Kasumi-1 (cell line): ENCODE results near the gene IL19.
"Not testable (repeated sequence)": the region's sequence is repeated elsewhere in the genome, so short reads cannot be mapped to it uniquely, and the experiment has no call there.

Source experiments
- DNase-seq, 2 experiments: peaks; one replicate each; lab custom pipeline; 2025; lab: John Stamatoyannopoulos, UW

The IL19 gene

GRCh38 chr1:206776229-206776628, 5.7 kb downstream of the IL19 start:
- DNase-seq, result no peak

DNA sequence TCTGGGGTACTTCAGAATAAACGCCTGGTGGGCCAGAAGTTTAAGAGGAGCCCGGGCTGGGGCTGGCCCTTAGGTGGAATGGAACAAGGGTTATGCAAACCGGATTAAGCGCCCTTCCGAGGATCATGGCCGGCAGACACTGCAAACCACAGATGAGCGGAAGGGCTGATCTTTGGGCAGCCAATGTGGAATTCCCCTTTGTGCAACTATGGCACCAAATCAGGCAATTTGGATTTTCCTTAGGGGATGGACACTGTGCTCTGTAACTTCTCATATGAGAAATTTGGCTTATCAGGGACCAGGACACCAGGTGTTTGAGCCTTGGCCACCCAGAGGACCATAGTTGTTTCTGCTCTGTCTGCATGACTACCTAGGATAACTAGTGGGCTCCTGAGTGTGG, 7.5 kb downstream of the IL19 start:
- no peak for DNase-seq

DNA sequence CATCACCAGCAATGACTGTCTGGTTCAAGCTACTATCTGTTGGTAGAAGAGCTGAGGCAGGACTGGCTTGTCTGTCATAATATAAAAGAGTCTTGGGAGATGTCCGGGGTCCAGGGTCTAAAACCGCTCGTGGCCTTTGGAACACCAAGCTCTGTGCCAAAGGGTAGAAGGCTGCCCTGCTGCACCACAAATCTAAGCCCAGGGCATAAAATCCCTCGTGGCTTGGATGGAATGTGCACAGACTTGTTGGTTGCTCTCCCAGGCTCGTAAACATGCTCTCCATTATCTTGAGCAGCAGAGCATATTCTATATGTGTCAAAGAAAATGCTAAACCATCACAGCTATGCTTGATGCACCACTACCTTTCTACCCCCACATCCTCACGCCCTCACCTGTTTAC, 8.3 kb downstream of the IL19 start:
- DNase-seq, result not testable (repeated sequence)

- DNase-seq, result peak; percentile 1 to 13
Measured at GRCh38 chr1:206779638-206780037, 9.1 kb downstream of the IL19 start.

DNA sequence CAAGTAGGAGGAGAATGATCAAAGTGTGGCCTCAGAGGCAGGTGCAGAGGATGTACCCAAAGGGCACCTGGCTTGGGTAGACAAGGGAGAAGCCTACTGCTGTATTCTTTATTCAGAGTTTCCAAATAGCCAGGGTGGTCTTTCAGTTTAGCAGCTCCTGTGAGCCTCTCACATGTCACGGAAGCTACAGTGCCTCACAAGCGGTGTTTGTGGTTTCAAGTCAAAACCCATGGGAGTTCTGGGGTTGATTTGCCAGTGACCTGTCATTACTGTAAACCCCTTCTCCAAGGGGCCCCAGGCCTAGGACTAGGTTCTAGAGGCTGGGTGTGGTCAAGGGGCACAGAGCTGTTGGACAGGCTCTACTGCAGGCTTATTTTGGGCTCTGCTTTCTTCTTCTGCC, 11.9 kb downstream of the IL19 start:
- DNase-seq, result no peak

- no peak for DNase-seq
Measured at GRCh38 chr1:206783506-206783905, 12.9 kb downstream of the IL19 start.

- DNase-seq, result no peak
Measured at GRCh38 chr1:206784471-206784903, 13.9 kb downstream of the IL19 start.

DNA sequence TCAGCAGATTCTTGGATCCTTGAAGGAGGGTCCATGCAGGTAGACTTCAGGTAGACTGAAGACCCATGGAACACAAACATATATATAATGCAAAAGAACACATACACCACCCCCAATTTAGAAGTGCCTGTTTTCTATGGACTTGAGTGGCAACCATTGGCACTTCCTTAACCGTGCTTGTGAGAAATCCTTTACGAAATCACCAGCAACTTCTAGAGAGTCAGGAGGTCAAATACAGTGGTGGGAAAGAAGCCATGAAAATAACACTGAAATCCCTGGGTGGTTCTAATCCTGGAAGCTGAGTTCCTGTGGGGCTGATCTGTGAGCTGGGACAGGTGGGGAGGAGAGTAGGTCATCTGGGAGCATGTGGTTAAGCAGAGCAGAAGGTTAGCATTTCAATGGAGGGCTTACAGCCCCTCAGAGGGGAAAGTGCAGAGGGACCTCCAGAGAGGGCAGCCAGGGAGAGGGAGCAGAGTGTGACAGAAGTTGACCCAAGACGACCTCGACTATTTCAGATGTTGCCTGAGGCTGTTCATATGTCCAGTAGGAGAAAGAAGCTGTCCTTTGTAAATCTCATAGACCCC, 14.7 kb downstream of the IL19 start:
- DNase-seq, result no peak

DNA sequence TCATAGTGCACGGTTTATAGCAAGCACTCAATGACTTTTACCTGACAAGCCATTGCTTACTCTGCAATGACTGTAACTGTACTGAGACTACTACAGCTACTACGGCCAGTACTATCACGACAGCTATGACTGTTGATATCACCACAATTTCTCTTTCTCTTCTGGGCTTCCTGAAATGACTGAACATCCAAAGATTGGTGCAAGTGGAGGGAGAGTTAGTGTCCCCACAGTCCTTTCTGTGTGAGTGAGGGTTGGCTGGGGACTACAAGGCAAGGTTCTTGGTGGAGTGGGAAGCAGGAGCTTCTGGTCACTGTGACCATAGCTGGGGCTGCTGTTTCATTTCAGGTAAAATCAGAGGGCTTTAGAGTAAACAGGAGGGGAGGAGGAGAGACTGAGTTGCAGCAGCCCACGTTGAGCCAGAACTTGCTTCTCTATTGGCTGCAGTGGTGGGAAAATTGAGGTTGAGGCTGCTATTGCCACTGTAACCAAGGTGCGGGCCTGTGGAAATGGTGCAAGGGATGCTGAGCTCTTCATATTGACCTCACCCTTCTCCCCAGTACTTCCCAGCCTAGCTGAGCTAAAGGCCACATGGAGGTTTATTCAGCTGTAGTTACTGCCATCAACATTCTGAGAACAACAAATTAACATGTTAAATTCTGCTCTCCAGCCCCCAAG, 15.8 kb downstream of the IL19 start:
- DNase-seq, result no peak

- DNase-seq, result no peak
Measured at GRCh38 chr1:206787891-206788290, 17.3 kb downstream of the IL19 start.

DNA sequence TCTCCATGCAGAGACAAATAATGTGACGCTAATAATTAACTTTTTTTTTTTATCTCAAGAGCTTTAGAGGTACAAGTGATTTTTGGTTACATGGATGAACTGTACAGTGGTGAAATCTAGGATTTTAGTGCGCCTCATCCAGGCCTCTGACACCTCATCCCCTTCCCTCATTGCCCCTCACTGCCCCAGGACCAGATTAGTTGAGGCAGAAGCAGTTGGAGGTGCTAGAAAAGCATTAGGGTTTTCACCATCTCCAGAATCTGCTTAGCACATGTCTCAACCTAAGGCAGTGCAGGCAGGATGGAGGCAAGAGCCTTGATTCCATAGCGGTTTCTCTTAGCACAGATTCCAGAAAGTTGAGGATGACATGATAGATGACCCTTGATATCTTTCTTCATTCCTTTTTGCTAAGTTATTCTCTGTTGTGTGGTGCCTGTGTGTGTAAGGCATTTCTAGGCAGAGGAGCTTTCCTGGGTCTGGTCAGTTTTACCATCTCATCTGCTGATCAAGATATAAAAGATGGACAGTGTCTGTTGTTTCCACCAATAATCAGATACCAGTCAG, 18.0 kb downstream of the IL19 start:
- no peak for DNase-seq

DNA sequence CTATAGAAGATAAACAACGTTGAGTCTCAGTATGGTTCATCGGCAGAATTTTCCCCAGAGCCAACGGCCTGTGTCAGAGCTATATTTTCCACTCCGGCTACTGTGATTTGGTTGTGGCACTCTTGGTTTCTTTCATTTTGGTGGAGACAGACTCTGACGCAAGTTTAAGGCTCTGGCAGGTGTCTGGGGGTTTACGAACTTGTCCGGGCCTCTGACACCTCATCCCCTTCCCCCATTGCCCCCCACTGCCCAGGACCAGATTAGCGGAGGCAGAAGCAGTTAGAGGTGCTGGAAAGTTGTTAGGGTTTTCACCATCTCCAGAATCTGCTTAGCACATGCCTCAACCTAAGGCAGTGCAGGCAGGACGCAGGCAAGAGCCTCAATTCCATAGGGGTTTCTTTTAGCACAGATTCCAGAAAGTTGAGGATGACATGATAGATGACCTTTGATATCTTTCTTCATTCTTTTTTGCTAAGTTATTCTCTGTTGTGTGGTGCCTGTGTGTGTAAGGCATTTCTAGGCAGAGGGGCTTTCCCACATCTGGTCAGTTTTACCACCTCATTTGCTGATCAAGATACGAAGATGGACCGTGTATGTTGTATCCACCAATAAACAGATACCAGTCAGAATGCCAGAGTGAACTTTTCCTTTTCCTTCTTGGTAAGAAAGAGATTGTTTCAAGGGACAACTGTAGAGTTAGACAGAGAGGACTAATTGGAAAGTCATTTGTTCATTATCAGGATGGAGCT, 20.1 kb downstream of the IL19 start:
- no peak for DNase-seq

DNA sequence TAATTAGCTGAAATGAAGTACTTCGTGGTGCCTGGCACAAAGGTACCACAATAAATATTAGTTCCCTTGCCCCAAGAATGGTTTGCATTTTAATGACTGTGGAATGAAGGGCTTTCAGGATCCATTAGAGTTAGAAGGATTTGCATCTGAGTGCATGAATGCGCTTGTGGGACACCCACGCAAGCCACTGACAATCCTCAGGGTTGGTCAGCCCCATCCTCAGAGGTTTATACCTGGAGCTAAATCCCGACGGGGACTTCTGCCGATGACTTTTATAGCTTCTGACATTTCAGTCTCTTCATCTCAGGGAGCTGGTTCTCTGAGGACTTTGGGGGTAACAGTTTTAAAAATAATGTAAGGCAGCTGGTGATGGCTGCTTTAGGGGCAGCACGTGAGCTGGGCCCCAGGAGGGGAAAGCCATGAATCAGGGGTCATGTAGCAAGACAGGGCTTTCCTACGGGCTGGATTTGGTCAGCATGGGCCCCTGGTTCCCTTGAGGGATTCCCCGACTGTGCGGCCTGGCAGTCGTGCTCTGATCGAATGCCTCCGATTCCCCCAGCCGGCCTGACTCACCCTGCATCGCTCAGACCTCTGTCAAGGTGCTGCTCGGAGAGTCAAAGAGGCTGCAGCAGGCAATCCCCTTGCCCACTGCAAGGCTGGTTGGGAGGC, 22.5 kb downstream of the IL19 start:
- no peak for DNase-seq

- no peak for DNase-seq
Measured at GRCh38 chr1:206793620-206794019, 23.0 kb downstream of the IL19 start.

DNA sequence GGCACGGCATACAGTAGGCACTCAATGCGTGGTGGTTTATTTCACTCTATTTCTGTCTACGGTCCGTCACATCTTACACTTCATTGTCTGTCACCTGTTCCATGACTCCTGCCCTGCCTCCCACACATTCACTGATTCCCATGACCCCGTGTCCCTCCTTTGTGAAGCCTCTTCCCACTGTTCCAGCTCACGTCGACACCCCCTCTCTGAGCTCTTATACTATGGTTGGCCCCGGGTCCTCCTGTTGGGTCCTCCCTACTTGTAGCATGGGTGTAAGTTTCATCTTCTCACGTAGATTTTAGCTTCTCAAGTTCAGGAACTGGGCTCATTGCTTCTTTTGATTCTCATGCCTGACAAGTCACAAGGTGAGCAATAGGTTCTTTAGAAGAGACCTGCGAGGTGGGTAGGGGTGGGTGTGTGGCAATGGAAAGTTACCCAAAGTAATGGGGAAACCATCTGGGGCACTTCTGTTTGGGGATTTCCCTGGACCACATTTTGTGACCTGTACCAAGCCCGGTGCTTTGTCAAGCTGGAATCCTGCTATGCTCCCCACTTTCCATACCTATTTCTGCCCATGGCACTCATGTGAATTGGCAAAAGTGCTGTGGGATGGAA, 23.8 kb downstream of the IL19 start:
- no peak for DNase-seq

DNA sequence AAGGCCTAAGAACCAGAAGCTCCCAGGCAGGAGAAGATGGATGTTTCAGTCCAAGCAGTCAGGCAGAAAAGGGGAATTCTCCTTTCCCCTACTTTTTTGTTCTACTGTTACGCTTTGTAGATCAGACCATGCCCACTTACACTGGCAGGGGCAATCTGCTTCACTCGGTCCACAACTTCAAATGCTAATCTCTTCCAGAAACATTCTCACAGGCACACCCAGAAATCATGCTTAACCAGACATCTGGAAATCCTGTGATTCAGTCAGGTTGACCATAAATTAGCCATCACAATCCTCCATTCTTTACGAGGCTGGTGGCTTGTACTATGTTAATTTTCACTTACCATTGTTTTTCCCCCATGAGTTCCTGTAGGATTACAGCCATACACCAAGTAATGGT, 25.5 kb downstream of the IL19 start:
- DNase-seq, result no peak

DNA sequence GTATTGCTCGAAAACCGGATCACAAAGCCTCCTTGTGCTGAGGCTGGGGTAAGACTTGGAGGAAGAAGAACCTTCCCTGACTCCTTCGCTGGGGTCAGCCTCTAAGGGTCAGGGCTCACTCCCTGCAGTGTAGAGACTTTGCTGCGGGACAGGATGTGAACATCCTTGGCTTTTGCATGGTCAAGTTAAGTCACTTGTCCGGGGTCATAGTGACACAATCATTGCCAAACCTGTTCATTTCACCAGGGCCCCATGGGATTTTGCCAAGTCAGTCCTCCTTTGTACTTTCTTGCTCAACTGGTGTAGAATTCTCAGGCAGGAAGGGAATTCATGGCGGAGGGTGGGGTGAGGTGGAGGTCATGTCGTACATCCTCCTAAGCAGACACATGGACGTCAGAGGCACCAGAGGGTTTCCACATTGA, 26.4 kb downstream of the IL19 start:
- no peak for DNase-seq

- DNase-seq, result peak; percentile 35 to 53
Measured at GRCh38 chr1:206797534-206798383, 27.2 kb downstream of the IL19 start.

DNA sequence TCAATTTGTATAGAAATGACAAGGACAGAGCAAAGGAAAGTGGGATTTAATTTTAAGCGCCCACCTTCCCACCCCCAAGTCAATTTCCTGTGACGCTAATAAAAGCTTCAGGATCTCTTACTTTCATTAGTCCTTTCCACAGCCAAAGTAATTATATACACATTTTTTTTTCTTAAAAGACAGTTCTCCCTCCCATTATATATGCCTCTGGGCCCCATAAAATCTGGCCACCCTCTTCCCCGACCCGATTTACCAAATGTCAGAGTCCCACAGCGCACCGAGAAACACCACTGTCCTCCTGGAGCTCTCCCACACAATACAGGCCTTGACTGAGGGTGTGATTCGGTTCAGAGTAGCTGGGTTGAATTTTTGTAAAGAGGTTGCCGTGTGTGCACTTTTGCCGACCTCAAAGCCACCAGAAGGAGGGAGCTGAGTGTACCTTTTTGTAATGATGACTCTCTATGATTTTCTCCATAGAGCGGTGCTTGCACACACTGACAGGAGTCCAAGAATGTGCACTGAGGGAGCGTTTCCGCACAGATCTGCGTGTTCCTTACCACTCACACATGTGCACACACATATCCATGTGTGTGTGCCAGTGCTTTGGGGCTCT, 27.9 kb downstream of the IL19 start:
- no peak for DNase-seq

- DNase-seq, result no peak
Measured at GRCh38 chr1:206799311-206799710, 28.7 kb downstream of the IL19 start.

GRCh38 chr1:206800411-206800810, 29.8 kb downstream of the IL19 start:
- DNase-seq, result no peak
